GM18868 (cell line): ENCODE measurements around the gene KLHL4.
"Not testable (repeated sequence)": the region's sequence is repeated elsewhere in the genome, so short reads cannot be mapped to it uniquely, and the experiment has no call there.

Experiments
- ATAC-seq: cut with Tn5 transposase; IDR thresholded peaks from one replicate; pipeline ENCODE4 v1.9.1; 2021; ENCODE audit warnings: mild to moderate bottlenecking, moderate library complexity; ENCODE audit not compliant: unreplicated experiment

KLHL4 gene

GRCh38 chrX:87661761-87662160 lies 144.2 kb downstream of the KLHL4 start:
- ATAC-seq: no peak

- no peak for ATAC-seq
Measured at GRCh38 chrX:87663421-87663820, 145.8 kb downstream of the KLHL4 start.

GRCh38 chrX:87664381-87664780 lies 146.8 kb downstream of the KLHL4 start:
- ATAC-seq: no peak

- ATAC-seq: no peak
Measured at GRCh38 chrX:87679849-87680248, 162.2 kb downstream of the KLHL4 start.

- no peak for ATAC-seq
Measured at GRCh38 chrX:87687703-87688102, 170.1 kb downstream of the KLHL4 start.

GRCh38 chrX:87688113-87688748 lies 170.6 kb downstream of the KLHL4 start:
- ATAC-seq: not testable (repeated sequence)

- not testable (repeated sequence) for ATAC-seq
Measured at GRCh38 chrX:87689218-87689617, 171.6 kb downstream of the KLHL4 start.

GRCh38 chrX:87693204-87693603 lies 175.6 kb downstream of the KLHL4 start:
- no peak for ATAC-seq

GRCh38 chrX:87697409-87697808 lies 179.8 kb downstream of the KLHL4 start:
- no peak for ATAC-seq

- ATAC-seq: no peak
Measured at GRCh38 chrX:87702795-87703194, 185.2 kb downstream of the KLHL4 start.

- ATAC-seq: not testable (repeated sequence)
Measured at GRCh38 chrX:87703469-87703868, 185.9 kb downstream of the KLHL4 start.

- no peak for ATAC-seq
Measured at GRCh38 chrX:87706134-87706533, 188.5 kb downstream of the KLHL4 start.

- no peak for ATAC-seq
Measured at GRCh38 chrX:87710580-87710979, 193.0 kb downstream of the KLHL4 start.
